HL-60/S4 treated with phorbol 12-myristate 13-acetate at 8.2 ng/mL for 4 days and 3 days (cell line): ENCODE measurements around the gene ARHGAP24.

Experiments used
- in situ Hi-C: fragments of 300-500 bp; cut with MboI; formaldehyde crosslinking; loops from 2 replicates; pipeline ENCODE4 v1.15.0; 2022; ENCODE audit warnings: low sequenced_read_pairs

The ARHGAP24 gene

DNA sequence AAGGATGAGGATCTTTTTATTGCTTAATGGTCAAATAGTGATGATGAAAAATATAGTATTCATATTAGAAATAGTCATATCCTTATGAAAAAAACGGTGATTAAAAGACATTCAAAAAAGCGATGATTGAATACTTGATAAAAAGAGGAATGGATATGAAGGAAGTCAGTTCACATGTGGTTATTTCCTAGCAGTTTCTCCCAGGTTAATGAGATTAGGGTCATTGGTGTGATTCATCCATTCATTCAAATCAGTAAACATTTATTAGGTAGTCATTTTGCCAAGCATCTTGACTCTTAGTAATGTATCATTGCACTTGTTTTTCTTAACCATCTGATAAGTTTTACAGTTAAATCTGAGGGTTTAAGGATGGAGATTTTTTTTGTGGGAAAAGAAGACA lies 294.1 kb downstream of the ARHGAP24 start:
- in situ Hi-C loops, result no loop called here

DNA sequence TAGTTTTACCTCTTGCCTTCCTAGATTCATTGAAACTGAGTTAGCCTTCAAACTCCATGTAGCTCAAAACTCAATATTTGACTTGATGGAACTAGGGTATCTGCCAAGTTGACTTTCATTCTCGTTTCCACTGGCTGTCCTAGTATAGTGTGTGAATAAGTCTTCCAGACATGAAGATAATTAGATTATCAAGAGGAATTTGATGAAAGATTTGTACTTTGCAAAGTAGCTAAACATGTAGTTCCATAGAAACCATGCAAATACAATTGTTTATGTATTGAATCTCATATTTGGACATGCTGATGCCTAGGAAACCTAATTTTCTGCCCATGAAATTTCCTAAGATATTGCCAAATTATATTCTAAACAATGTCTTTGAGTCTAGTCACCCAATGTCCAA lies 297.5 kb downstream of the ARHGAP24 start:
- in situ Hi-C loops, result no loop called here

DNA sequence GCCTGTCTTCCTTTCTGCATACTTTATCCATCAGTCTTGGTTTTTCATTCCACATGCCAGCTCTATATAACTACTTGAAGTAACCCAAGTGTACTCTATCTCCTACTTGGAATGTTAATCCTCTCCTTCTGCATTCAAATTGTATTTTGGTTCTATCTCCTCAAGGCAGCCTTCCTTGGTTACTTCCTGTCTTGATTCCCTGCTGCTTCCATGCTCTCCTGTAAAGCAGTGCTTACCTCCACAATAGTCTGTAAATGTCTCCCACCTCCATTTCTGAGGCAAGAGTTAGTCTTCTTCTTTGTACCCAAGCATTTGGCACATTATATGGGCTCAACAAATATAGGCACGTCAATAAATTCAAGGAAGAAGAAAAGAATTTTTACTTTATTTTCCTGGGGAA lies 298.4 kb downstream of the ARHGAP24 start:
- in situ Hi-C loops, result no loop called here

DNA sequence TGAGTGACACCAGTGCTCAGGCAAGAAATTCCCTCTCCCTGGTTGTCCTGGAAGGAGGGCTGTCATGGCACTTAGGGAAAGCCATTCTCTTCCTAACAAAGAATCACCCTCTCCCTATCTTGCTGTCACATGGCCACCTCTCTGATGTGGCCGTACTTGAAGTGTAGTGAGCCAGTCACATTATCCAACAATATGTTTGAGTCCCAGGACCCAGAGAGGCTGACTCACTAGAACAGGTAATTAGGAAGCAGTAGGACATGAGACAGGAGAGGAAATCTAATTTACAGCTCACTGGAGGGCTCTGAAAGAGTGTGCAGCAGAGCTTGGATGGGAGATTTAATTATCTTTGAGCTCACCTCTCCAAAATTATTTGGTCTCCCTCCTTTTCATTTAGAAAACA lies 299.1 kb downstream of the ARHGAP24 start:
- in situ Hi-C loops, result no loop called here

DNA sequence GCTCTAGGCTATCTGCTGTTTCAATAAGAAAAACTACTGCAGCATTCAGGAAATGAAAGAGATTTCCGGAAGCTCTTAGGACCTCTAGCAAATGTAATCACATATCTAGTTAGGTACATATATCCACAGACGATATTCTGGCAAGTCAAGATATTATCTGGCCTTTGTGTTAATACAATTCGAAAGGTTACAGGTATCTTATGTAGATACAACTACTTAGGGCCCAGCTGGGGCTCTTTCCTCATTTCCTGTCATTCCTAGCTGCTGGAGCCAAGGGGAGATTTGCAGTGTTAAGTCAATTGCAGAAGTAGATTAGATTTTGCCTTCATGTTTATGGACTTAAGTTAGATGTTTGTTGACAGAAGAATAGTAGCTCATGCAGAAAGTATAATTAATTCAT lies 299.5 kb downstream of the ARHGAP24 start:
- in situ Hi-C loops, result no loop called here

DNA sequence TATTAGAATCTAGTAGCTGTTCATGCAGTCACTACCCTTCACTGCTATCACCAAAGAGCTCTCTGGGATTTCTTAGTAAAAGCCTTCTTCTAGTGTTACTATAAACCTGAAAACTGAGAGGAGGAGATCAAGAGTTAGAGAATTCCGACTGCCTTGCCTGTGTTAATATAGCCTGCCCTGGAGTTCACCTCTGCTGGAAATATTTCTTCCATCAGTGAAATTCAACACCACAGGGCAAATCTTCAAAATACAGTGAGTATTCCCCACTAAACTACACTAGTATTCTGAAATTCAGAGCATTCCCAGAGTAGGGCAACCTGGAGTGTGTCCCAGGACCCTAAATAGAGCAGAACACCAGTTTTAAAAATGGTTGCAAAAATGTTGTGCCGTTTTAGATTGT lies 301.1 kb downstream of the ARHGAP24 start:
- in situ Hi-C loops, result no loop called here

DNA sequence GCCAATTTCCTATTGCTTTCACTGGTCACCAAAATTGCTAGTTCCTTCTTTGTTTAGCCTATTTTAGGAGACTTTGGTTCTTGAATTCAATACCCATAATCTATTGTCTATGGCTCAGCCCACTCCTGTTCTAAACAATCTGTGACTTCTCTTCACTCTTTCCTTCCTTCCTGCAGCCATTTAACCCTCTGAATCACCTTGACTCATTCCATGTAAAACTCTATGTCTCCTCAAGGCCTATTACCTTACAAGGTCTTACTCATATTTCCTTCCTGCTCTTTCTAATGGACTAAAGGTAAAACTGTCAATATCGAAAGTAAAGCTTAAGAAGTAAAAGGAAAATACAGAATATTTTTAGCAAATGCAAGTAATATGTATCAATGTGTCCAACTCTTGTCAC lies 301.6 kb downstream of the ARHGAP24 start:
- in situ Hi-C loops, result no loop called here

DNA sequence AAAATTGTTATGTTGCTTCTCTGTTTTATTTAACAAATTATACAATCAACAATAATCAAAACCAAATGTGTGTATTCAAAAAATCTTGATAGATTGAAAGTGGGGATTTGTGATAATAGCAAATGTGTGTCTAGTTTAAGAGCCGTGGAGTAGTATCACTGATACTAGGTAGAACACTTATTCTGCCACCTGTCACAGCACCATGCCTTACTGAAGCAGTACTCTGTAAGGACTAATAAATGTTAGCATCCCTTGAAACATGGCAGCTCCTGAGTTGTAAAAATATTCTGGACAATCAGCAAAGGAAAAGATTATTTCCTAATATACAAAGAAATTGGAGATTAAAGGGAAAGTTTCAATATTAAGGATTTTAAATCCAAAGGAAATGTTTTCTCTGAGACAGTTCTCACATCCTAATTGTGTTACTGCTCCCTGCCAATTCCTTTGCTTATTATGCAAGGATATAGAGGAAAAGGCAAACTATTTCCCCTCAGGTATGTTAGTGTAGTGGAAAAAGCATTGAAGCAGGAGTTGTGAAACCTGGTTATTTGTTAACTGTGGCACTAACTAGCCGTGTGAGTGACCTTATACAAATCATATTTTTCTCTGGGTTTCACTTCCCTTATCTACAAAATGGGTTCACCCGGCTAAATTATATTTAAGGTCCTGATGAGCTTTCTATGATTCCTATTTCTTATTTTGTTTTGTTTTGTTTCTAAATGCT lies 303.1 kb downstream of the ARHGAP24 start:
- in situ Hi-C loops, result no loop called here

DNA sequence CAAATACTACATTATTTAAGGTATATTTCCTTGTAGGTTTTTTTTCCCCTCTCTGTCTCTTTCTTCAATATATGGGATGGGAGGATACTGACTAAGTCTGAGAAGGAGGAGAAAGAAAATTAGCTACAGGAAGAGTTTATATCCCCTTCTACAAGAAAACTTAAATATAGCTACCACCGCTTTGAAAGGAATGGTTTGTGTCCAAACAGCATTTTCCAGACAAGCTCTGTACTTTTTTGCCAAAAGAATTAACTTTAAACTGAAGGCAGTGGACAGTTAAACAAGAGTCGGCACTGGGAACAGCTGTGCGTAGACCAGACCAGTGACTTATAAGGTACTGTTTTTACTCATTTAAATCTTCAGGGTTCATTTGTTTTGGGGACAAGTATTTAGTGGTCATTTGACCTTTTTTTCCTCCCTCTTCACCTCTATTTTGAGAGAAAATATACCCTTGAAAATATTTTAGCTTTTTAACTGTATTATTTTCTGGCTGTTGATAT lies 303.7 kb downstream of the ARHGAP24 start:
- in situ Hi-C loops, result no loop called here

DNA sequence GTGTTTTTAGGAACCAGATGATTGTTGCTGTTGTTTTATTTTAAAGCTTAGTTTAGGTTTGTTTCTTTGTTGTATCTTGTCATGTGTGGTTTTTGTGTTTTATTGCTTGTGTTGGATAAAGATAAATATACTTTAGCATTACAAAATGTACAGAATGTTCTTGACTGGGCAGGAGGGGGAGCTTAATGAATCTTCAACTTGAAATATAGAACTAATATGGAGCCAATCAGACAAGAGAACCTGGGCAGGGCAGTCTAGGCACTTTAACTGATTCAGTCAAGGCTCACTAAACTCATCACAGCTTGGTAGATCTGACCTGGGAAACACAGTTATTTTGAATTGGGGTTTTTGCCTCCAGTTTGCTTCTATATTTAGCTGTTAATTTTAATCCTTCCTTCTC lies 304.2 kb downstream of the ARHGAP24 start:
- in situ Hi-C loops, result no loop called here

DNA sequence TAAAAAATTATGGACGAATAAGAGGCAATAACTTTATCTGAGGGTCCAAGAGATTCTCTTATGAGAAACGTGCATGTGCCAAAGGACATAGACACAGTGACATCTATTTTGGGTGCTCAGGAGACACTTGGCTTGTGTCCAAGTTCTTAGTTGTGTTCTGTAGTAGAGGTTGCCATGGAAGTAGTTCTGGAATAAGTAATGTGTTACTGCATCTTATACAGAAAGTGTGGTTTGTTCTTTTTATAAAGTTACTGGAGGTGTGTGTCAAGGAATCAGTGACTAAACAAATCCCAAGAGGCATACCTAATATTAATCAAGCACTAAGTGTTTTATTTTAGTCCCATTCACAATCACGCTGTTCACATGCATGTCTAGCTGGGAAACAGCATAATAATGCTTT lies 305.7 kb downstream of the ARHGAP24 start:
- in situ Hi-C loops, result no loop called here

DNA sequence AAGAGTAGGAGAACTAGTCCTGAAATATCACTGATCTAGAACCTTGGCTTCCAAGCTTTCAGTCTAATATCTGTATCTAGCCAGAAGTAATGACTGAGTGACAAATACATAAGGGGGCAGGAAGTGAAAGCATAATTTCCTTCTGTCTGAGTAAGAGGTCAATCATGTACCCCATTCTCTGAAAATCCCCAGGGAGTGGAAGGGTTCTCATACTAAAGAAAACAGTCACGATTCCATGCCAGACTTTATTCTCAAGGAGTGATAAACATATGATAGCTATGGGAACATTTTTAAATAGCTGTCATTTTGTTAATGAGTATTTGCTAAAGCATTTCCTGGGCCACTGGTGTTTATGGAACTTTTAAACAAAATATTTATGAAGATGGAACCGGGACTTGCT lies 308.5 kb downstream of the ARHGAP24 start:
- in situ Hi-C loops, result no loop called here

DNA sequence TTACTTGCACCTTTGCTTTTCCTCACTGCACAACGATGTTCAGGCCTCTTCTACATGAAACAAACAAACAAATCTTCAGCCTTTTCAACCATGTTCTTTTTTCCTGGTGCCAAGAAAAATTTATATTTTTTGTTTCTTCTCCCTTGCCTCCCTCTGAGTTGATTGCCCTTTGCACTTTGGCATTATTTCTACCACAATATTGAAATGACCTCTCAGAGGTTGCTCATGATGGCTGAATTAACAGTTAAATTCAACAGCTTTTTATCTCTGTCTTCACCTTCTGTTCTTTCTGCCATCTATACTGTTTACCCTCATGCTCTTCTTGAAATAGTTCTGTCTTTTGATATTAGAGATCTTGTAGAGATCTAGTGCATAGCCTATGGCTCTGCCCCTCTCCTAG lies 308.9 kb downstream of the ARHGAP24 start:
- in situ Hi-C loops, result no loop called here

DNA sequence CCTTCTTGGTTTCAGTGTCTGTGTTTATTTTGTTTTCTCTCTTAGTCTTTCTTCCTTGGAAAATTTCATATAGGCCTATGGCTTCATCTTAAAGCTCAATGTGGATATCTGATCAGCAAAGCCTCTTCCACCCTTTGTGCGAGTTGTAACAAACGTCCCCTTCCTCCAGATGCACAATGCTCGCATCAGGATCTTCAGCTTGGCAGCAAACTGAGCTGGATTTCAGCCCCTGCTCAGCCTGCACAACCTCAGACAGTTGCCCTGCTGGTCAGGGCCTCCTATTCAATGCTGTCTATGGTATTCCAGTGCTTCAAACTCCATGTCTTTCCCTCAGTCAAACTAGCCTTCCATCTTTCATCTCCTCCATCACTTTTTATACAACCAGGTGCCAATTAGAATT lies 309.4 kb downstream of the ARHGAP24 start:
- in situ Hi-C loops, result no loop called here

DNA sequence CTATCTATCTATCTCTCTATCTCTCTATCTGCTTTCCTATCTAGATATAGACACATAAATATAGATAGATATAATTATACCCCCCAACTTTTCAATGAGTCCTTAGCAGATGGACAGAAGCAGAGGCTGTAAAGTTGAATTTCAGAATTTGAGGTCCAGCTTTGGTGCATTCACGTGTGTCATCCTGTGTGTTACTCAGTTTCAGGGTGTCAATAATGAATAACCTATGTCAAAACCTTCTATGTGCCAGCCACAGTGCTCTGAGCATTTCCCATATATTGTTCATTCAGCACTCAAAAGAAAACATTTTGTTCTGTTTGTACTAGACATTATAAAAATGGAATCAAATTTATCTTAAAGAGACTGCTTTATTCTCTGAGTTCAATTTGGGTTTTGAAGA lies 310.0 kb downstream of the ARHGAP24 start:
- in situ Hi-C loops, result no loop called here

DNA sequence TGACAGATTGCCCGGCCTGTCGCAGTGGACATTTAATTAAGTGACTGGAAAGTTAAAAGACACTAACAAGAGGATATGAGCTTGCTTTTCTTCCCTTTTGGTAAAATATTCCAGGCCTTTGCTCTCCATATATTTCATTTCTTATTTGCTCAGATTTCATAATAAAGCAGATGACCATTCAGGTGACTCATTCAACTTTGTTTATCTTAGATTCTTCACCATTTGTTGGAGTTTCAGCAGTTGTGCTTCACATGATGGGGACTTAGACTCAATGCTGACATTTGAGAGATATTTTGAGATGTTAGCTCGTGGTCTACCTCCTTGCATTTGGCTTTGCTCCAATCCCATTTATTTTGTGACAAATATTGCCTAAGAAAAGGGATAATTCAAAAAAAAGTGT lies 312.2 kb downstream of the ARHGAP24 start:
- in situ Hi-C loops, result no loop called here

DNA sequence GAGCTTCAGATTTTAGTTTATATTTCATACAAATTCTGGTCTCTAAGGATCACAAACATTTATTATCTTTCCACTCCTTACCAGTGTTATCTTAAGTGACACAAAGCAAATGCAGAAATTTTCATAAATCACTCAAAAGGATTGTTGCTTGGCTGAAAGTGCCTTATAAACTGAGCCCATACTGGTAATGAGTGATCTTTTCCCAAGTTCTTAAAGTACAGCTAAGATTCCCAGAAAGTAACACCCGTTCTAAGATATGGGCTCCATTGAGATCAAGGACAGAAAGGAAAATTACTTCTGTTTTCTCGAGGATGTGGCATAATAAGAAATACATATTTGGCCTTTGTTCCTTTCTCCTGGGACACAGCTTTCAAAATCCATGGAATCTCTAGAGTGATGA lies 313.7 kb downstream of the ARHGAP24 start:
- in situ Hi-C loops, result no loop called here

DNA sequence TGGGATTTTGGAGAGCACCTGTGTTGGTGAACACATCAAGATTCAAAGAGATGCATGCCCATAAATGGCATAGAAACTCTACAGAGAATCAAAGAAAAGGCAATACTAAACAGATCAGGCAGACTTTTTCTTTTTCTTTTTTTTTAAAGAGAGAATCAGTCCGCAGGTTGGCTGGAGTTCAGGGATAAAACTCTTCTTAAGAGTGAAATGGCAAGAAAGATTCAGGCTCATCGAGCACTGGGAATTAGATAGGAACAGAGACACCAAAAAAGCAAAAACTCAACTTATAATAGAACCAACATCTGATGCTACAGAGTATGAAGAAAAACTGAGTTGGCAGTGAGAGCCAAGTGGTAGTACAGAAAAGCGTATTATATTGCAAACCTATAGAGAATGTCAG lies 314.3 kb downstream of the ARHGAP24 start:
- in situ Hi-C loops, result no loop called here

DNA sequence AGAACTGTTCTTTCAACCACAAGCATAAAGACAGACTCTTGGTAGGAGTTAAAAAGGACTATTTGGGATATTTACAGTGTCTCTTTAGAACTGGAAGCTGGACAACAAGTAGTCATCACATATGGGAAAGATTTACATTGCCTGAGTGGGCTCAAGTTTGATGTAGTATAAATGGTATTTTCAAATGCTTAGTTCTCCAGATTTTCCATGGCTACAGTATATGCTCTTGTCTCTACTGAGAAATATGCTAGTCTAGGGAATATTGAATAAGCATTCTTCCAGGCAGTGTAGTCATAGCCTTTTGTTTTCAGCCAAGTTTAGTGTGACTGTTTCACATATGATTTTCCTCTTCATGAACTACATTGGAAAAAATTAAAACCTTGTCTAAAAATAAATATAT lies 315.6 kb downstream of the ARHGAP24 start:
- in situ Hi-C loops, result no loop called here

DNA sequence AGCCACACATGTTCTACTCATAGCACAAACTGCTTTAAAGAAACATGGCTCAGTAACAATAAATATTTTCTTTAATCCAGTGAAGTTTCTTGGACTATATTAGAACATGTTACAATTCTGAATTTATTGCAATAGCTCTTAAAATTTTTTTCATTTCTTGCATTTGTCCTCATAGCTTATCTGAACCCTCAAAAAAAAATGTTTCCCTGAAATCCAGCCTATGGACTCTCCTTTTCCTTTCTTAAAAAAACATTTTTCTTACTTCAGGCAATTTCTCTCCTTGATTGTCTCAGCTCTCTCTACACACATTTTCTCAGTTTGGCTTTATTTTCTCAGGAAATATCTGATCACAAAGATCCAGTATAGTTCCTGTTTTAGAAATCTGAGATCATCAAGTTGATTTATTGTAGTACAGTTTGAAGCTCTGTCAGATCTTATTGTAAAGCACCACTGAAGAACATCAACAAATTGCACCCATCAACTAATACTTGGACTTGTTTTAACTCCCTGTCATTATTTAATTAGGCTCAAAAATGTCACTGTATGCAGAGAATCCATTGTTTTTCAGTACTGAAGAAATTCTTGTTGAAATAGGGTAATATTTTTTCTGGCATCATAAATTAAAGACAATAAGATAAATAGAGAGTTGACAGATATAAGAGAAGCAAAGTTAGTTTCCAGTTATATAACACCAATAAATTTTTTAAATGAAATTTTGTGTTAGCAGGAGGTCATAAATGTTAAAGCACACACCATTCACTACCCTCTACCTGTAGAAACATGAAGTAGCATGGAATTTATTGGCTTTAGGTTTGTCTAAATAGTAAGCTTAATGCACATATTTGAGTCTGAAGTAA lies 317.7 kb downstream of the ARHGAP24 start:
- in situ Hi-C loops, result no loop called here

DNA sequence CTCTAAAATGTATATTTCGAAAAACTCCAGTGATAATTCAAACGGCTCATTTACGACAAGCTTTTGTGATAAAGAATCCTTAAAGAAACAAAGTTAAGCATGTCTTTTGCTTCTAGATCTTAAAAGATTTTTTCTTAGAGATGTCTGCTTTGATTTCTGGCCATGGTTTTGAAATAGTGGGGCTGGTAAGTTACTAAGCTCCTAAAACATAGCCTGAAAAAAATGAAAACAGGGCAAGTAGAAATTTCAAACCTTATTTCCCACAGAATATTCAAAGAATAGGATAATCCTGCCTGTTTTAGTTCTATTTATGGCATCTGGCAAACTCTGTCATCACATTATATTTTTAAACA lies 318.3 kb downstream of the ARHGAP24 start:
- in situ Hi-C loops, result no loop called here

DNA sequence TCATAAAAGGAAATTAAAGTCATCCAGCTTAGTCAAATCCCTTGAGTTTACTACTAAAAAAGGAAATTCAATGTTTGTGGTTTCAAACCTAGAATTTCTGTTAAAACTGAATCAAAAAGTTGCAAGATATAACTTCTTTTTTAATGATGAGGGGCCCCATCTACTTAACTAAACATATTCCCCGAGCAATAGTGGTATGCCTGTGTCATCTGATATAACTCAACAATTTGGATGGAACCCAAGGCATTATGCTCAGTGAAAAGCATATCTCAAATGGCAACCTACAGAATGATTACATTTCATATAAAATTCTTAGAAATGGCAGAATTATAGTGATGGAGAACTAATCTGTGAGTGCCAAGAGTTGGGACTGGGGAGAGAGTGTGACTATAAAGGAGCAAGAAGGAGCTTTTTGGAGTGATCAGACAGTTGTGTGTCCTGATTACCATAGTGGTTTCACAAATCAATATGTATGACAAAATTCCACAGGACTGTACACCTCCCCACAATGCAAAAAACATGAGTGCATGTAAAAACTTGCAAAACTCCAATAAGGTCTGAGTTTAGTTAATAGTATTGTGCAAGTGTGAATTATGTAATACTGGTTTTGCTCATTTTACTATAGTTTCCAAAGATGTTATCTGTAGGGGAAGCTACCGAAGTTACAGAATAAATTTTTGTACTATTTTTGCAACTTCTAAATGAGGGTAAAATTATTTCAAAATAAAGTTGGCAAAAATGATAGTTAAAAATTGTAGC lies 323.2 kb downstream of the ARHGAP24 start:
- in situ Hi-C loops, result no loop called here
